Activated naive CD4-positive, alpha-beta T cell treated with anti-CD3 and anti-CD28 coated beads, Interleukin-2, amount 50 U/mL, for 72 hours (primary cell): ENCODE results near the gene H2AZ1. TPM values are rescaled to one million over a fixed set of nuclear protein-coding genes. Genes with fewer than 3 reads are reported as not detected.

ENCODE experiments used
- ATAC-seq, 2 donors: fragments of 150-1000 bp; cut with Tn5 transposase; 2 replicates each; pipeline ENCODE4 v1.10.0; 2021; ENCODE audit warnings: mild to moderate bottlenecking in 2 of 2, moderate library complexity in 2 of 2
- DNase-seq, 2 donors: peaks; one replicate each; pipeline ENCODE4 v3.0.0; 2021 to 2022; ENCODE audit warnings: low spot score in 2 of 2
- H3K27ac Mint-ChIP-seq, 2 donors: one replicate each; pipeline ENCODE4 v1.8.0; 2022; ENCODE audit warnings: mild to moderate bottlenecking in 2 of 2, mixed read lengths in 2 of 2
- H3K36me3 Mint-ChIP-seq, 2 donors: one replicate each; pipeline ENCODE4 v1.8.0; 2022; ENCODE audit warnings: mixed read lengths in 2 of 2
- H3K9me3 Mint-ChIP-seq, 2 donors: one replicate each; pipeline ENCODE4 v1.8.0; 2022; ENCODE audit warnings: mixed read lengths in 2 of 2
- total RNA-seq, 2 donors: library from RNA; stranded (reverse); gene quantifications; one replicate each; pipeline ENCODE4 v1.2.3, GENCODE V29; 2022

Gene H2AZ1
- total RNA-seq, 2 donors from 2014 or later, result 833 to 883 TPM

DNA sequence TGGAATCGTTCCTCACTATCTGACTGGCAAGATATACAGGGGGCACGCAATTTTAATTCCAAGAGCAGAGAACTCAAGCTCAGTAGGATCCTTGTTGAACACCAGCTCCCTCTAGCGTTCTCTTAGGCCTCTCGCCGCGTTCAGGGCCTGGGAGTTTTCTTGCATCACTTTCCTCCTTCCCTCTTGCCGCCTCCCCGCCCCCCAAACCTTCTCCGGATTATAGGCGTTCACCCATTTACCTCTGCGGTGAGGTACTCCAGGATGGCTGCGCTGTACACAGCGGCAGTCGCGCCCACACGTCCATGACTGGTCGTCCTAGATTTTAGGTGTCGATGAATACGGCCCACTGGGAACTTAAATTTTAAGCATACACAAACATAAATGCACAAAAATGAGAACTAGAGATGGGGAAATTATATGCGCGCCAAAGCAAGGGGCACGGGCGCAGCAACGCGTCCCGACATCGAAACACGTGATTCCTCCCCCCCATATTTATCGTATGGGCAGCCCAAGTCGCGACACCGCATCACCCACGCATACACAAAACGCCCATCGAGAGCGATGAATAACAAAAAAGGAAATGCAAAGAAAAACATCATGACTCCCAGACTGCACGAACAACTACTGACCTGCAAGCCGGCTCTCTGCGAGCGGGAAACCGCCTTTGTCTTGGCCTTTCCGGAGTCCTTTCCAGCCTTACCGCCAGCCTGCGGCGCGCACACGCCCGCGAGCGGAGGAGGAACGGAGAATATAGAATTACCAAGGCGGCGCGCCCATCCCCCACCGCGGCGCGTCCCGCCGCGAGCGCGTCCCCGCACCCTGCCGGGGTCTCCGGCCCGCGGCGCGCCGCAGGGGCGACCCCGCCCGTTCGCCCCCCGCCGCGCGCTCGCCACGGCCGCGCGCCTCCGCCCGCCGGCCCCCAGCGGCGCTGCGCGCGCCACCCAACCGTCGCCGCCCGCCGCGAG is 759 bp downstream of the H2AZ1 start:
- no peaks in the 10 kb centered on the region for H3K9me3 Mint-ChIP-seq
- DNase-seq (peak; percentile 82 to 85), ATAC-seq (peak; percentile 29 to 31)
- H3K27ac Mint-ChIP-seq, result no peak overlapping the region
- peaks cover 19 to 26% of the 10 kb centered on the region in 2 donors for H3K36me3 Mint-ChIP-seq

DNA sequence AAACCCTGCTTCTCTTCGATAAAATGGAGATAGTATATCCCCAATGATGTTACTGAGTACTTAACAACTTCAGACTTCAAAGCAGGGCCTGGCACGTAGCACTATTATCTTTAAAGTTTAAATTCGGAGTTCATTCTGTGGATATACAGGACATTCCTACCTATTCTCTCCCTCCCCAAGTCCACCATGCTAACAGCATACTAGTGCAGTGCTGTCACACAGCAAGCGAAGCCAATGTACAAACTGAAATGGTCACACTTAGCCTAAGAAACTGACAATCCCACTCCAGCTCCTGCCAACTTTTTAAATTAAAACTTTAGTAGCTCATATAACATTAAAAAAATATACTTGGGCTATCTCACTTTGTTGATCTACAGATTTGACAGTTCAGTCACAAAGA is 2.5 kb downstream of the H2AZ1 start:
- ATAC-seq, result no peak
- H3K36me3 Mint-ChIP-seq, result peaks cover 35 to 36% of the 10 kb centered on the region in 2 donors
- no peak for DNase-seq
- peak overlapping the region in 1 of 2 donors; percentile 98 for H3K27ac Mint-ChIP-seq
- H3K9me3 Mint-ChIP-seq, result no peaks in the 10 kb centered on the region

- Mint-ChIP-seq H3K9me3 (no peaks in the 10 kb centered on the region), H3K27ac (peak overlapping the region in 1 of 2 donors; percentile 98), H3K36me3 (peaks cover 35 to 38% of the 10 kb centered on the region in 2 donors)
- ATAC-seq (no peak), DNase-seq (no peak)
Measured at GRCh38 chr4:99947190-99947578, 2.9 kb downstream of the H2AZ1 start.

GRCh38 chr4:99946356-99947189 is 3.5 kb downstream of the H2AZ1 start, which contains the start of gene DNAJB14:
TSS of gene DNAJB14 (minus strand) at chr4:99946618. CDS start at chr4:99946571, 47 bp downstream.
- peaks cover 35 to 38% of the 10 kb centered on the region in 2 donors for H3K36me3 Mint-ChIP-seq
- H3K27ac Mint-ChIP-seq, result peak within 1 kb of the TSS in 1 of 2 donors; percentile 99
- ATAC-seq (peak; percentile 34 to 46), DNase-seq (peak; percentile 81 to 83)
- no peaks in the 10 kb centered on the region for H3K9me3 Mint-ChIP-seq

- Mint-ChIP-seq H3K9me3 (no peaks in the 10 kb centered on the region), H3K36me3 (peaks cover 35 to 45% of the 10 kb centered on the region in 2 donors), H3K27ac (peak overlapping the region in 1 of 2 donors; percentile 99)
- peak in 1 of 2 donors; percentile 1 for ATAC-seq
- no peak for DNase-seq
Measured at GRCh38 chr4:99945718-99946355, 4.2 kb downstream of the H2AZ1 start.

- no peak for ATAC-seq
- no peak for DNase-seq
- H3K27ac Mint-ChIP-seq, result peak overlapping the region; percentile 36 to 67
- no peaks in the 10 kb centered on the region for H3K9me3 Mint-ChIP-seq
- peaks cover 35 to 45% of the 10 kb centered on the region in 2 donors for H3K36me3 Mint-ChIP-seq
Measured at GRCh38 chr4:99943904-99944437, 6.1 kb downstream of the H2AZ1 start.

GRCh38 chr4:99938243-99938753 is 11.8 kb downstream of the H2AZ1 start:
- Mint-ChIP-seq H3K27ac (no peak overlapping the region), H3K9me3 (no peaks in the 10 kb centered on the region), H3K36me3 (peaks cover 12 to 46% of the 10 kb centered on the region in 2 donors)
- ATAC-seq (no peak), DNase-seq (no peak)

- peaks cover 12 to 42% of the 10 kb centered on the region in 2 donors for H3K36me3 Mint-ChIP-seq
- H3K9me3 Mint-ChIP-seq, result no peaks in the 10 kb centered on the region
- ATAC-seq (no peak), DNase-seq (no peak)
- H3K27ac Mint-ChIP-seq, result no peak overlapping the region
Measured at GRCh38 chr4:99934891-99935290, 15.2 kb downstream of the H2AZ1 start.

DNA sequence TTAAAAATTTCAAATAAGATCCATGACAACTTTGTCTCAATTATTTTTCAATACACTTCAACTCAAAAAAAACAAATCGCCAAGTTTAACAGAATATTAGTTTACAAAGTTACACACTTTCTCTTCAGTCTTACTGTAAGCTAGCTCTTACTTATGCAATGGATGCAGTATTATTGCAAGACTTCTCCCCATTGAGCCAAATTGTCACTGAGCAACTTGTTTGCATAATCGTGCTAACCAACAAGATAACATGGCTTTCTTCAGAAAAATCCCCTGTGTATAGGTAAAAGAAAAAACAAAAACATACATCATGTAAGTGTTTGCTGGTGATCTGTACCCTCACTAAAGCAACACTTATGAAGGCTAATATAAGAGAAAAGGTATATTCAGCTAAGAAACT is 22.5 kb downstream of the H2AZ1 start:
- peaks cover 5 to 12% of the 10 kb centered on the region in 2 donors for H3K36me3 Mint-ChIP-seq
- no peaks in the 10 kb centered on the region for H3K9me3 Mint-ChIP-seq
- DNase-seq, result no peak
- no peak for ATAC-seq
- no peak overlapping the region for H3K27ac Mint-ChIP-seq

GRCh38 chr4:99921174-99921573 is 28.9 kb downstream of the H2AZ1 start:
- H3K27ac Mint-ChIP-seq, result peak overlapping the region in 1 of 2 donors; percentile 75
- peaks cover 0 to 7% of the 10 kb centered on the region in 2 donors for H3K9me3 Mint-ChIP-seq
- peaks cover 13 to 36% of the 10 kb centered on the region in 2 donors for H3K36me3 Mint-ChIP-seq
- ATAC-seq, result peak; percentile 56 to 93
- no peak for DNase-seq

DNA sequence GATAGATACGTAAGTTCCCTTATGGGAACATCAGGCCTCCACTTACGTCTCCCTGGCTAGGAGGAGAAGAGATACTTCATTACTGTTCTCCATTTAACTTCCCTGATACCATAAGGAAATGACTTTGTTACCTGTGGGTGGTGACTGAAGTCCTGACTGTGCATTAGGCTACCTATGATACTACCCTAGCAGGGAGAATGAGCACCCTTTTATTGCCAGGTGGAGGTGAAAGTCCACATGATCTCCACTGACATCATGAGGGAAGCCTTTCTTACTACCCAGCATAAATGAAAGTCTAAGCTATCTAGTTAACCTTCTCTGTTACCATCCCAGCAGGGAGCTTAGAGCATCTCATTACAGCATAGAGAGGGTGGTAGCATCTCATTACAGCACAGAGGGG is 31.4 kb downstream of the H2AZ1 start:
- DNase-seq, result no peak
- no peak for ATAC-seq
- Mint-ChIP-seq H3K9me3 (peaks cover 0 to 7% of the 10 kb centered on the region in 2 donors), H3K27ac (no peak overlapping the region), H3K36me3 (peaks cover 13 to 50% of the 10 kb centered on the region in 2 donors)

GRCh38 chr4:99917575-99917974 is 32.5 kb downstream of the H2AZ1 start:
- ATAC-seq (no peak), DNase-seq (no peak)
- Mint-ChIP-seq H3K36me3 (peaks cover 13 to 56% of the 10 kb centered on the region in 2 donors), H3K27ac (no peak overlapping the region), H3K9me3 (peaks cover 0 to 7% of the 10 kb centered on the region in 2 donors)

DNA sequence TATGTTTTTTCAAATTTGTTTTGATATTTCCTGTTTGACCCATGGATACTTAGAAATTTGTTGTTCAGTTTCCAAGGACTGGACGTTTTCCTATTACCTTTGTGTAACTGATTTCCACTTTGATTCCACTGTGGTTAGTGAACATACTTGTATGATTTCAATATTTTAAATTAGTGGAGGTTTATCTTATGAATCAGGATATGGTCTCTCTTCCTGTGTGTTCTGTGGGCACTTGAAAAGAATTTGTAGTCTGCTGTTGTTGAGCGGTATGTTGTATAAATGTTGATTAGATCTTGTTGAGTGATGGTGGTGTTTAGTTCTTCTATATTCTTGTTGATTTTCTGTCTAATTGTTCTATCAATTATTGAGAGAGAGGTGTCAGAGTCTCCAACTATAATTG is 34.6 kb downstream of the H2AZ1 start:
- peaks cover 13 to 46% of the 10 kb centered on the region in 2 donors for H3K36me3 Mint-ChIP-seq
- ATAC-seq, result no peak
- no peak overlapping the region for H3K27ac Mint-ChIP-seq
- H3K9me3 Mint-ChIP-seq, result peaks cover 0 to 7% of the 10 kb centered on the region in 2 donors
- DNase-seq, result no peak
